ENCODE data around the gene SLC39A9. TPM values are rescaled to one million over a fixed set of nuclear protein-coding genes. Genes with fewer than 3 reads are reported as not detected.

Gene SLC39A9
- total and polyA plus RNA-seq, 9 donors, result 15.9 to 54.5 (median 40.4) TPM

GRCh38 chr14:69423279-69423678, 24.8 kb downstream of the SLC39A9 start:
- TF ChIP-seq CTCF (IDR thresholded peaks at IDR 0.05) (no peak), EP300 (IDR thresholded peaks at IDR 0.05) (no peak), POLR2A (IDR thresholded peaks at IDR 0.05) (no peak)
- no peak for DNase-seq
- Histone ChIP-seq H3K9me3 (no peaks in the 10 kb centered on the region), H3K4me1 (ENCODE audit: insufficient read depth) (peaks cover 1% of the 10 kb centered on the region), H3K27me3 (no peaks in the 10 kb centered on the region), H3K36me3 (no peaks in the 10 kb centered on the region), H3K27ac (no peak overlapping the region), H3K4me3 (no peak overlapping the region)
- intact Hi-C loops (cut with DNase I), result no loop called here
- 96 to 99% (median 99%) methylated on average over 4 of the region's 4 CpGs for WGBS, 3 donors

- H3K4me1 ChIP-seq (ENCODE audit: insufficient read depth), result peaks cover 1% of the 10 kb centered on the region
- no peak overlapping the region for H3K4me3 ChIP-seq
- TF ChIP-seq EP300 (IDR thresholded peaks at IDR 0.05) (no peak), POLR2A (IDR thresholded peaks at IDR 0.05) (no peak)
- intact Hi-C loops (cut with DNase I), result no loop called here
- no peaks in the 10 kb centered on the region for H3K9me3 ChIP-seq
- no peak for DNase-seq
- no peak overlapping the region for H3K27ac ChIP-seq
- H3K36me3 ChIP-seq, result no peaks in the 10 kb centered on the region
- WGBS, 3 donors, result 92 to 97% (median 94%) methylated on average over 2 of the region's 2 CpGs
- H3K27me3 ChIP-seq, result no peaks in the 10 kb centered on the region
These were observed 25.8 kb downstream of the SLC39A9 start for GRCh38 chr14:69424149-69424923.

GRCh38 chr14:69427596-69427995, 29.1 kb downstream of the SLC39A9 start:
- Histone ChIP-seq H3K36me3 (no peaks in the 10 kb centered on the region), H3K4me3 (no peak overlapping the region), H3K4me1 (ENCODE audit: insufficient read depth) (peaks cover 1% of the 10 kb centered on the region), H3K9me3 (no peaks in the 10 kb centered on the region), H3K27ac (no peak overlapping the region), H3K27me3 (no peaks in the 10 kb centered on the region)
- intact Hi-C loops (cut with DNase I), result no loop called here
- WGBS, 3 donors, result 97 to 99% (median 98%) methylated on average over 1 of the region's 1 CpG
- TF ChIP-seq EP300 (IDR thresholded peaks at IDR 0.05) (no peak), POLR2A (IDR thresholded peaks at IDR 0.05) (no peak), CTCF (IDR thresholded peaks at IDR 0.05) (no peak)
- DNase-seq, result no peak

- intact Hi-C loops (cut with DNase I), result no loop called here
- H3K9me3 ChIP-seq, result no peaks in the 10 kb centered on the region
- 93 to 94% (median 94%) methylated on average over 6 of the region's 6 CpGs for WGBS, 3 donors
- H3K36me3 ChIP-seq, result no peaks in the 10 kb centered on the region
- no peak for DNase-seq
- H3K27me3 ChIP-seq, result no peaks in the 10 kb centered on the region
- peaks cover 1% of the 10 kb centered on the region for H3K4me1 ChIP-seq (ENCODE audit: insufficient read depth)
- TF ChIP-seq POLR2A (IDR thresholded peaks at IDR 0.05), result no peak
- H3K4me3 ChIP-seq, result no peak overlapping the region
- H3K27ac ChIP-seq, result no peak overlapping the region
These were observed 30.0 kb downstream of the SLC39A9 start for GRCh38 chr14:69428289-69428998.

- intact Hi-C loops (cut with DNase I), result no loop called here
- Histone ChIP-seq H3K27ac (no peak overlapping the region), H3K36me3 (no peaks in the 10 kb centered on the region), H3K27me3 (no peaks in the 10 kb centered on the region), H3K4me1 (ENCODE audit: insufficient read depth) (peaks cover 1% of the 10 kb centered on the region), H3K4me3 (no peak overlapping the region), H3K9me3 (no peaks in the 10 kb centered on the region)
- no peak for DNase-seq
- TF ChIP-seq CTCF (IDR thresholded peaks at IDR 0.05), result no peak
These were observed 31.2 kb downstream of the SLC39A9 start for GRCh38 chr14:69429643-69430042.
